B cell (primary cell): ENCODE results near the gene UGGT1. TPM values are rescaled to one million over a fixed set of nuclear protein-coding genes. Genes with fewer than 3 reads are reported as not detected.

Experiments used
- ATAC-seq: fragments of 200-7000 bp; cut with Tn5 transposase; one replicate; pipeline ENCODE4 v1.10.0; 2021; ENCODE audit warnings: low read depth, mild to moderate bottlenecking, moderate number of reproducible peaks, moderate library complexity
- CTCF ChIA-PET: fragments of 350-600 bp; sonication (Branson Sonifier 250); formaldehyde crosslinking; loops from one replicate; lab custom pipeline; 2021; ENCODE audit warnings: antibody characterized with exemption, inconsistent platforms; lab: Charles Lee
- POLR2A ChIA-PET: fragments of 350-600 bp; sonication (Branson Sonifier 250); formaldehyde crosslinking; loops from one replicate; lab custom pipeline; 2021; ENCODE audit warnings: antibody characterized with exemption; lab: Charles Lee
- DNase-seq: peaks from one replicate; pipeline ENCODE4 v3.0.0; 2013
- H2AFZ ChIP-seq: 2 replicates; pipeline ENCODE4 v1.6.1; 2012; ENCODE audit warnings: mild to moderate bottlenecking, low read depth, low read length; ENCODE audit not compliant: insufficient read depth, poor library complexity, severe bottlenecking
- H3K27ac ChIP-seq, 2 donors: 1 replicate in 1 of 2; 2 replicates in 1 of 2; pipeline ENCODE4 v1.5.1; 2012 to 2013; ENCODE audit warnings: low read length in 2 of 2, mild to moderate bottlenecking in 2 of 2, moderate library complexity in 1 of 2
- H3K27me3 ChIP-seq, 4 experiments: fragments of 200-600 bp in 1 of 4; sonication (generic) in 1 of 4; replicated peaks in 1 of 4; 1 replicate in 2 of 4; 2 replicates in 2 of 4; pipeline versions ENCODE4 v1.6.1 to v1.7.0; 2013 to 2016; ENCODE audit warnings: low read length in 3 of 4, mild to moderate bottlenecking in 2 of 4, mixed read lengths in 1 of 4, moderate library complexity in 1 of 4; ENCODE audit not compliant: insufficient read depth in 4 of 4, control insufficient read depth in 3 of 4; ENCODE audit errors: control extremely low read depth in 1 of 4
- H3K36me3 ChIP-seq, 2 experiments: replicated peaks in 1 of 2; 1 replicate in 1 of 2; 2 replicates in 1 of 2; pipeline versions ENCODE4 v1.6.1 to v1.7.1; 2013; ENCODE audit warnings: low read length in 1 of 2; ENCODE audit not compliant: insufficient read depth in 2 of 2, control insufficient read depth in 1 of 2; ENCODE audit errors: control extremely low read depth in 1 of 2, extremely low read depth in 1 of 2
- H3K4me1 ChIP-seq, 2 donors: fragments of 200-600 bp in 1 of 2; sonication (generic) in 1 of 2; 1 replicate in 1 of 2; 2 replicates in 1 of 2; pipeline versions ENCODE4 v1.5.1 to v1.6.1; 2013 to 2017; ENCODE audit warnings: low read length in 2 of 2; ENCODE audit not compliant: control insufficient read depth in 2 of 2, insufficient read depth in 2 of 2
- H3K4me2 ChIP-seq: replicated peaks from 2 replicates; pipeline ENCODE3; 2012; ENCODE audit warnings: mild to moderate bottlenecking, low read depth, low read length; ENCODE audit not compliant: poor library complexity, severe bottlenecking
- H3K4me3 ChIP-seq, 5 experiments: fragments of 200-600 bp in 1 of 5; sonication (generic) in 1 of 5; 1 replicate in 3 of 5; 2 replicates in 2 of 5; pipeline versions ENCODE4 v1.5.1 to v1.7.0; 2011 to 2016; ENCODE audit warnings: low read length in 4 of 5, mild to moderate bottlenecking in 4 of 5, low read depth in 2 of 5, control low read depth in 1 of 5, moderate library complexity in 1 of 5; ENCODE audit not compliant: insufficient read depth in 1 of 5; ENCODE audit errors: control extremely low read depth in 1 of 5, extremely low read depth in 1 of 5
- H3K79me2 ChIP-seq: fragments of 200-600 bp; sonication (generic); one replicate; pipeline ENCODE4 v1.6.0; 2016; ENCODE audit warnings: low read length; ENCODE audit not compliant: control insufficient read depth, insufficient read depth
- H3K9ac ChIP-seq: fragments of 200-600 bp; sonication (generic); 2 replicates; pipeline ENCODE4 v1.6.1; 2017; ENCODE audit warnings: mild to moderate bottlenecking, low read length, moderate library complexity
- H3K9me3 ChIP-seq, 3 donors: one replicate each; pipeline versions ENCODE4 v1.6.1 to v1.7.1; 2013; ENCODE audit warnings: low read length in 2 of 3; ENCODE audit not compliant: control insufficient read depth in 2 of 3, insufficient read depth in 1 of 3; ENCODE audit errors: control extremely low read depth in 1 of 3
- H4K20me1 ChIP-seq: 2 replicates; pipeline ENCODE4 v1.6.0; 2012; ENCODE audit warnings: mild to moderate bottlenecking, low read length; ENCODE audit not compliant: insufficient read depth, control insufficient read depth, poor library complexity, severe bottlenecking
- H3K27ac Mint-ChIP-seq: one replicate; pipeline ENCODE4 v1.8.0; 2021; ENCODE audit warnings: mixed read lengths
- H3K27me3 Mint-ChIP-seq: one replicate; pipeline ENCODE4 v1.8.0; 2021; ENCODE audit warnings: mixed read lengths
- H3K4me1 Mint-ChIP-seq: one replicate; pipeline ENCODE4 v1.8.0; 2021; ENCODE audit warnings: mixed read lengths
- H3K4me3 Mint-ChIP-seq: one replicate; pipeline ENCODE4 v1.8.0; 2021; ENCODE audit warnings: mixed read lengths
- H3K9me3 Mint-ChIP-seq: one replicate; pipeline ENCODE4 v1.8.0; 2022; ENCODE audit warnings: mixed read lengths; ENCODE audit not compliant: insufficient read depth
- CTCF ChIP-seq: fragments of 200-600 bp; IDR thresholded peaks from one replicate; pipeline ENCODE4 v1.8.0; 2022; ENCODE audit warnings: antibody characterized with exemption, mild to moderate bottlenecking
- EZH2 ChIP-seq: IDR thresholded peaks from 2 replicates; pipeline ENCODE4 v1.6.1; 2012; ENCODE audit warnings: borderline replicate concordance, low read depth, mild to moderate bottlenecking, moderate library complexity, low read length; ENCODE audit not compliant: insufficient read depth, poor library complexity, severe bottlenecking
- WGBS: methylation state at CpG from one replicate; pipeline ENCODE4 v1.1.5; 2013; ENCODE audit warnings: missing lambda C conversion rate; ENCODE audit not compliant: insufficient coverage; 5-methylcytosine and 5-hydroxymethylcytosine counted together
- intact Hi-C: fragments of 100-400 bp; cut with micrococcal nuclease; formaldehyde crosslinking; loops from one replicate; pipeline ENCODE4 v1.10.0; 2022
- polyA plus RNA-seq: library from polyadenylated mRNA; depleted of rRNA; stranded (reverse); fragments of >200 nt; gene quantifications from 2 replicates; pipeline ENCODE4 v1.2.3, GENCODE V29; 2012
- total RNA-seq, 2 donors: library from RNA; stranded (reverse); fragments of 120-200 nt in 1 of 2; gene quantifications; 1 replicate in 1 of 2; 2 replicates in 1 of 2; pipeline versions ENCODE4 v1.2.3 to v1.2.4, GENCODE V29; 2013 to 2022

Gene UGGT1
- total and polyA plus RNA-seq, 2 donors (not counting 1 experiment from before 2014, with no cell fraction given), result 8.5 to 44.1 TPM

- Mint-ChIP-seq H3K4me3 (no peak overlapping the region), H3K4me1 (no peaks in the 10 kb centered on the region), H3K27me3 (peaks cover 2% of the 10 kb centered on the region), H3K27ac (no peak overlapping the region), H3K9me3 (no peaks in the 10 kb centered on the region)
- WGBS, result 100% methylated on average over 6 of the region's 8 CpGs
- Histone ChIP-seq H3K27me3 (no peaks in the 10 kb centered on the region), H3K9ac (no peak overlapping the region), H3K27ac (no peak overlapping the region), H3K4me2 (no peak overlapping the region), H2AFZ (no peak overlapping the region), H4K20me1 (no peaks in the 10 kb centered on the region), H3K4me3 (no peak overlapping the region), H3K9me3 (no peaks in the 10 kb centered on the region), H3K4me1 (no peaks in the 10 kb centered on the region), H3K79me2 (no peaks in the 10 kb centered on the region), H3K36me3 (no peaks in the 10 kb centered on the region)
- ChIA-PET POLR2A (interaction anchor here (0.6 kb wide), 1 partner anchor 247 kb away, joined by 3 read pairs; no protein-coding TSS in a partner anchor), CTCF (no interaction called here)
- ATAC-seq (no peak), DNase-seq (no peak)
- intact Hi-C loops, result no loop called here
- TF ChIP-seq EZH2, result no peak
- TF ChIP-seq CTCF, result no peak
Measured at GRCh38 chr2:128062571-128062970, 28.4 kb upstream of the UGGT1 start.

GRCh38 chr2:128064353-128064752 lies 26.6 kb upstream of the UGGT1 start:
- Histone ChIP-seq H3K36me3 (no peaks in the 10 kb centered on the region), H4K20me1 (no peaks in the 10 kb centered on the region), H3K79me2 (no peaks in the 10 kb centered on the region), H3K9ac (no peak overlapping the region), H2AFZ (no peak overlapping the region), H3K9me3 (no peaks in the 10 kb centered on the region), H3K4me3 (no peak overlapping the region), H3K27me3 (no peaks in the 10 kb centered on the region), H3K27ac (no peak overlapping the region), H3K4me1 (no peaks in the 10 kb centered on the region), H3K4me2 (no peak overlapping the region)
- Mint-ChIP-seq H3K27me3 (no peaks in the 10 kb centered on the region), H3K4me1 (no peaks in the 10 kb centered on the region), H3K9me3 (no peaks in the 10 kb centered on the region), H3K27ac (no peak overlapping the region), H3K4me3 (no peak overlapping the region)
- DNase-seq (no peak), ATAC-seq (no peak)
- ChIA-PET CTCF (interaction anchor here (0.7 to 1.5 kb wide), 3 partner anchors 45 to 169 kb away, joined by 3 to 13 read pairs (median 6); no protein-coding TSS in a partner anchor), POLR2A (no interaction called here)
- WGBS, result 100% methylated on average over 1 of the region's 1 CpG
- intact Hi-C loops, result no loop called here
- TF ChIP-seq CTCF, result no peak
- TF ChIP-seq EZH2, result no peak
